ENCODE measurements around the gene KRTAP12-2.
"Not testable (repeated sequence)": the region's sequence is repeated elsewhere in the genome, so short reads cannot be mapped to it uniquely, and the experiment has no call there.

The KRTAP12-2 gene

DNA sequence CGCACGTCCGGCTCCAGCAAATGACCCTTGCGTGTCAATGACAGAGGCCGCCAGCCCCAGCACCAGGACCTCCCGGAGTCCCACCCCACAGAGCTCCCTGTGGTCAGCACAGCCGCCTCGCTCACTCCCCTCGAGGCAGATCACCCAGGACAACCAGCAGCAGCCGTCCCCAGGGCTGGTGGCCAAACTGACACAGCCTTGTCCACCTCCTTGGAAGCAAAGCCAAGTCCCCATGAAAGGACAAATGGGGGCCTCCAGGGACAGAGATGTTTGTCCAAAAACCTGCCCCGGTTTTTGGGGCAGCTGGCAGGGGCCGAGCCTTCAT is 27.4 kb downstream of the KRTAP12-2 start:
- CTCF ChIA-PET: no interaction called here
- H3K4me3 ChIP-seq (ENCODE audit: low read depth, low read length): no peak overlapping the region
- TF ChIP-seq, protein P1, sequence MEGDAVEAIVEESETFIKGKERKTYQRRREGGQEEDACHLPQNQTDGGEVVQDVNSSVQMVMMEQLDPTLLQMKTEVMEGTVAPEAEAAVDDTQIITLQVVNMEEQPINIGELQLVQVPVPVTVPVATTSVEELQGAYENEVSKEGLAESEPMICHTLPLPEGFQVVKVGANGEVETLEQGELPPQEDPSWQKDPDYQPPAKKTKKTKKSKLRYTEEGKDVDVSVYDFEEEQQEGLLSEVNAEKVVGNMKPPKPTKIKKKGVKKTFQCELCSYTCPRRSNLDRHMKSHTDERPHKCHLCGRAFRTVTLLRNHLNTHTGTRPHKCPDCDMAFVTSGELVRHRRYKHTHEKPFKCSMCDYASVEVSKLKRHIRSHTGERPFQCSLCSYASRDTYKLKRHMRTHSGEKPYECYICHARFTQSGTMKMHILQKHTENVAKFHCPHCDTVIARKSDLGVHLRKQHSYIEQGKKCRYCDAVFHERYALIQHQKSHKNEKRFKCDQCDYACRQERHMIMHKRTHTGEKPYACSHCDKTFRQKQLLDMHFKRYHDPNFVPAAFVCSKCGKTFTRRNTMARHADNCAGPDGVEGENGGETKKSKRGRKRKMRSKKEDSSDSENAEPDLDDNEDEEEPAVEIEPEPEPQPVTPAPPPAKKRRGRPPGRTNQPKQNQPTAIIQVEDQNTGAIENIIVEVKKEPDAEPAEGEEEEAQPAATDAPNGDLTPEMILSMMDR (IDR thresholded peaks at IDR 0.05; ENCODE audit: insufficient read depth, low read length, missing control alignments): no peak
- POLR2A ChIA-PET: no interaction called here
- no peak for DNase-seq (ENCODE audit: low read depth, low spot score)

DNA sequence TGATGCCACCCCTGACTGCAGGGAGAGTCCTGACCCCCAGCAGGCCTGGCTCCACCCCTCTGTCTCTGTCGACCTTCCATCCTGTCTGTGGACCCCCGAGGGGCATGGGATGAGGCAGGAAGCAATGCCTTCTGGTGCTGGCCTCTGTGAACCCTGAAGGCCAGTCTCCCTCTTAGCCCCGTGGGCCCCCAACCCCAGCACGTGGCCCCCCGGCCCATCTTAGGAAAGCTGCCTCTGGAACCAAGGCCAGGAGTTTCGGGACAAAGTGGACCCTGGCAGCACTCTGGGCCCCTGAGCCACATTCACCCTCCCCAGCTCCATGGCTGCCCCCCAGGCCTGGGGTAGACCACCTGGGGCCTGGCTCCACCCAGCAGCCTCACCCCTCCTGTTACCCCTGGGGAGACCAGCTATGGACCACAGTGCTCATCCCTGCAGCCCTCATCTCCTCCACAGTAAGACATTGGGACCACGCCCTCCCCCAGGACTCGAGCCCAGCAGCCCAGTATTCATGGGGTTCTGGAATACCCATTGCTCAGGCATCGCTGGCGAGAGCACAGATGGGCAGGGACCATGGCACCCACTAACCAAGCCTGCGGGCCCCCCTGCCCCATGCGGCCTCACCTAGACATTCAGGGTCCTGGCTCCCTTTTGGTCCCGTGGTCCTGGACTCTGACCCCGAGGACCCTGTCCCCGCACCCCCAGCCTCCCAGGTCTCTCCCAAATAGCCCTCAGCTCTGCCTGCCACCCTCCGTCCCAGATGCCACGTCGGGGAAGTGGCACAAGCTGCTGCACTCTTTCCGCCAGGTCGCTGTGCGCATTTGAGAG is 28.0 kb downstream of the KRTAP12-2 start:
- DNase-seq (ENCODE audit: low read depth, low spot score); POLR2A ChIA-PET; CTCF ChIA-PET; H3K4me3 ChIP-seq (ENCODE audit: low read depth, low read length): not testable (repeated sequence)

DNA sequence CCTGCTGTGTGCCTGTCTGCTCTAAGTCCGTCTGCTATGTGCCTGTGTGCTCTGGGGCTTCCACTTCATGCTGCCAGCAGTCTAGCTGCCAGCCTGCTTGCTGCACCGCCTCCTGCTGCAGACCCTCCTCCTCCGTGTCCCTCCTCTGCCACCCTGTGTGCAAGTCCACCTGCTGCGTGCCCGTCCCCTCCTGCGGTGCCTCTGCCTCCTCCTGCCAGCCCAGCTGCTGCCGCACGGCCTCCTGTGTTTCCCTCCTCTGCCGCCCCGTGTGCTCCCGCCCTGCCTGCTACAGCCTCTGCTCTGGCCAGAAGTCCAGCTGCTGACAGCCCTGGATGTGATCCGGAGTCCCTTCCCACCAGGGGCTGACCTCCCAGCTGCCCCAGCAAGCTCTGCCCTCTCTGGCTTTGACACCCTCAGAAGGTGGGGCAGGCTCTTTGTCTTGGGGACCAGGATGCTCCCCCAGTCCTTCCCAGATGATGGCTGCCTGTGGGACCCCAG is 28.8 kb downstream of the KRTAP12-2 start:
- CTCF ChIA-PET, POLR2A ChIA-PET: not testable (repeated sequence)

DNA sequence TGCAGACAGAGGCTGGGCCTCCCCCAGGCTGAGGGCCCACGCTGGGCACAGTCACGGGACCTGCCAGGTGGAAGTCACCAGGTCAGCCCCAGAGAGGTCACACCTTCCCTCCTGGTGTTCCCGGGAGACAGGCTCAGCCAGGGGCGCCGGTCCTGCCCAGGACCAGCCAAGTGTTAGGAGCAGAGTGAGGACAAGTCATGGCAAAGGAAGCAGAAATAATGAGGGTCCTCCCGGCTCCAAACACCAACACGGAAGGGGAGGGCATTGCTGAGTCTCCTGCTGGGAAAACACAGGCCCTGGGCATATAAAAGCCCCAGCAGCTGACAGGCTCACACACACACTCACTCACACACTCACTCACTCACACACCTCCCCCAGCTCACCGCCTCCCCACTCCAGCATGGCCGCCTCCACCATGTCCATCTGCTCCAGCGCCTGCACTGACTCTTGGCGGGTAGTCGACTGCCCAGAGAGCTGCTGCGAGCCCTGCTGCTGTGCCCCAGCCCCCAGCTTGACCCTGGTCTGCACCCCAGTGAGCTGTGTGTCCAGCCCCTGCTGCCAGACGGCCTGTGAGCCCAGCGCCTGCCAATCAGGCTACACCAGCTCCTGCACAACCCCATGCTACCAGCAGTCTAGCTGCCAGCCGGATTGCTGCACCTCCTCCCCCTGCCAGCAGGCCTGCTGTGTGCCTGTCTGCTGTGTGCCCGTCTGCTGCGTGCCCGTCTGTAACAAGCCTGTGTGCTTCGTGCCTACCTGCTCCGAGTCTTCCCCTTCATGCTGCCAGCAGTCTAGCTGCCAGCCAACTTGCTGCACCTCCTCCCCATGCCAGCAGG is 29.5 kb downstream of the KRTAP12-2 start, which contains the start of gene KRTAP10-10:
TSS of gene KRTAP10-10 (plus strand) at position 339 of the 833 bp plus-strand sequence. CDS start at position 401, 62 bp downstream.
- H3K4me3 ChIP-seq (ENCODE audit: low read depth, low read length): no peak within 1 kb of the TSS
- ChIA-PET POLR2A (no interaction called here), CTCF (no interaction called here)
- TF ChIP-seq, protein P1 (IDR thresholded peaks at IDR 0.05; ENCODE audit: insufficient read depth, low read length, missing control alignments): no peak
- no peak for DNase-seq (ENCODE audit: low read depth, low spot score)

More for the DNA sequence above, 28.8 kb downstream of the KRTAP12-2 start:
- not testable (repeated sequence) for H3K4me3 ChIP-seq (ENCODE audit: low read depth, low read length); DNase-seq (ENCODE audit: low read depth, low spot score)

DNA sequence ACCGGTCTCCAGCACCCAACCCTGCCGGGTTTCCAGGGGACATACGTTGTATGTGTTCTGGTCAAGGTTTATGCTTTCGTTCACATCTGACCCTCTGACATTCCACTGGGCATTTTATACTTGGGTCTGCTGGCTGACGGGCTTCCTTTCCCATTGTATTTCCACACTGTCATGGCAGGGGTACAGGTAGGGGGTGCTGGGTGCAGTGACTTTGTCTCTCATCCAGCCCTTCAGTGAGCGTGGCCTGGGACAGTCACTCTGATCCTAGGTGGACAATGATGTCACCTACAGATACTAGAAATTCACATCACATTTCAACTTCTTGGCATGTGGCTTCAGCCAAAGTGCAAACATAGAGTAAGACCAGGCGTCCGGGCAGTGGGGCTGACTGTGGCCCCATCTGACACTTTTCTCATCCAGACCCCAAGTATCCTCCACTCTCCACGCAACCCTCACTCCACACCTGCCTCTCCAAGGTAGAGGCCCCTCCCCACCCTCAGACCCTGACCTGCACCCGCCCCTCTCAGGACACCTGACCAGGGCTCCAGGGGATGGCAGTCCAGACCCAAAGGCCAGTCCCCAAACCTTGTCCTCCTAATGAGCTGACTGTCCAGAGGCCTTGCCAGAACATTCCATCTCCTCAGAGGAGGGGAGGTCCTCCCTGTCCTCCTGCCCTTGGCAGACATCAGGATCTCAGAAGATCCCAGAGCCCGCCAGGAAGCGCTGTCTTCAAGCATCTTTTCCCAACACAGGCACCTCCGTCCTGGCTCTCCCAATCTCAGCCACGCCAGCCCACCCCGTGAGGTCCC is 30.3 kb downstream of the KRTAP12-2 start:
- H3K4me3 ChIP-seq (ENCODE audit: low read depth, low read length): no peak overlapping the region
- CTCF ChIA-PET: no interaction called here
- no peak for DNase-seq (ENCODE audit: low read depth, low spot score)
- POLR2A ChIA-PET: no interaction called here
- TF ChIP-seq, protein P1 (IDR thresholded peaks at IDR 0.05; ENCODE audit: insufficient read depth, low read length, missing control alignments): no peak

DNA sequence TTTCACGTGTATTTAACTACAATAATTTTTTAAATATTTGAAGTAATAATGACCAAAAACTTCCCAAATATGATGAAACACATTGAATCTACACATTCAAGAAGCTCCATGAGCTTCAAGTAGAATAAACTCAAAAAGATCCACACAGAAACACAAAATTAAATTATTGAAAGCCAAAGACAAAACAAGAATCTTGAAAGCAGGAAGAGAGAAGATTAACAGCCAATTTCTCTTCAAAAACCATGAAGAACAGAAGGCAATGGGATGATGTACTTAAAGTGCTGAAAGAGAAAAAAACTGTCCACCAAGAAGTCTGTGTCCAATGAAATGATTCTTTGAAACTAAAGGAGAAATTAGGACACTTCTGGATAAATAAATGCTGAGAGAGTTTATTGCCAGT is 34.7 kb downstream of the KRTAP12-2 start:
- DNase-seq (ENCODE audit: low read depth, low spot score): no peak
- CTCF ChIA-PET: no interaction called here
- no peak overlapping the region for H3K4me3 ChIP-seq (ENCODE audit: low read depth, low read length)
- TF ChIP-seq, protein P1 (IDR thresholded peaks at IDR 0.05; ENCODE audit: insufficient read depth, low read length, missing control alignments): no peak
- POLR2A ChIA-PET: no interaction called here

DNA sequence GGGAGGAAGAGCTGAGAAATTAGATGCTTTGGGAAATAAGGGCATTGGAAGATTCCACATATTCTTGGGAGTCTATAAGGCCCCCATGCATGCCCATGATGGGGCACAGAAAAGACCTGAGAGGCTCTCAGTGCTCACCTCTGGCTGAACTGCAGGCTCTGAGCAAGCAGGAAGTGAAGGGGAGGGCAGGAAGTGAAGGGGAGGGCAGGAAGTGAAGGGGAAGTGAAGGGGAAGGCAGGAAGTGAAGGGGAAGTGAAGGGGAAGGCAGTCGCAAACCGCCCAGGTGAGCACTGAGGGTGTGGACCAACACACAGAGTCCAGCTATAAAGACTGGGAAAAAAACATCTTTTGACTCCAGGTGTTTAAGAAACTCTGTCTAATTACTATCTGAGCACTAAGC is 36.3 kb downstream of the KRTAP12-2 start:
- TF ChIP-seq, protein P1 (IDR thresholded peaks at IDR 0.05; ENCODE audit: insufficient read depth, low read length, missing control alignments): no peak

More for the DNA sequence above, 36.3 kb downstream of the KRTAP12-2 start:
- ChIA-PET POLR2A (no interaction called here), CTCF (no interaction called here)
- no peak for DNase-seq (ENCODE audit: low read depth, low spot score)
- no peak overlapping the region for H3K4me3 ChIP-seq (ENCODE audit: low read depth, low read length)
